LNCaP clone FGC (cell line): Measurements from ENCODE around the gene UBE2E2.

Experiments used
- DNase-seq: peaks from one replicate; pipeline ENCODE4 v3.0.0-alpha.2; 2011; ENCODE audit warnings: low read depth
- H3K4me3 ChIP-seq: 2 replicates; pipeline ENCODE4 v1.5.1; 2011; ENCODE audit warnings: mild to moderate bottlenecking, low read depth, low read length, control low read depth
- CTCF ChIP-seq: IDR thresholded peaks from 2 replicates; pipeline ENCODE4 v1.5.1; 2012; ENCODE audit warnings: mild to moderate bottlenecking; ENCODE audit not compliant: control insufficient read depth, insufficient read depth; ENCODE audit errors: extremely low read depth

The UBE2E2 gene

GRCh38 chr3:23294770-23295387, 91.8 kb downstream of the UBE2E2 start:
- TF ChIP-seq CTCF: no peak
- DNase-seq: no peak
- no peak overlapping the region for H3K4me3 ChIP-seq

GRCh38 chr3:23301819-23302218, 98.7 kb downstream of the UBE2E2 start:
- H3K4me3 ChIP-seq: no peak overlapping the region
- DNase-seq: no peak
- TF ChIP-seq CTCF: no peak

- DNase-seq: no peak
- TF ChIP-seq CTCF: no peak
- H3K4me3 ChIP-seq: no peak overlapping the region
Observed at GRCh38 chr3:23302271-23302670, 99.1 kb downstream of the UBE2E2 start.

GRCh38 chr3:23303601-23304217, 100.6 kb downstream of the UBE2E2 start:
- H3K4me3 ChIP-seq: no peak overlapping the region
- DNase-seq: no peak
- no peak for TF ChIP-seq CTCF

GRCh38 chr3:23304424-23304823, 101.3 kb downstream of the UBE2E2 start:
- H3K4me3 ChIP-seq: no peak overlapping the region
- DNase-seq: no peak
- no peak for TF ChIP-seq CTCF

GRCh38 chr3:23308986-23309625, 106.0 kb downstream of the UBE2E2 start:
- H3K4me3 ChIP-seq: no peak overlapping the region
- no peak for DNase-seq
- no peak for TF ChIP-seq CTCF
